Activated CD4-positive, alpha-beta T cell treated with anti-CD3 and anti-CD28 coated beads, Interleukin-2, Interleukin-4, amounts not matched to agents 100 ng/mL and 50 ng/mL, durations not matched to agents 16 hours and 8 hours (primary cell): ENCODE measurements around the gene ELAVL4.

Source experiments
- DNase-seq: peaks from one replicate; pipeline ENCODE4 v3.0.0-alpha.2; 2020; ENCODE audit warnings: low spot score

The ELAVL4 gene

DNA sequence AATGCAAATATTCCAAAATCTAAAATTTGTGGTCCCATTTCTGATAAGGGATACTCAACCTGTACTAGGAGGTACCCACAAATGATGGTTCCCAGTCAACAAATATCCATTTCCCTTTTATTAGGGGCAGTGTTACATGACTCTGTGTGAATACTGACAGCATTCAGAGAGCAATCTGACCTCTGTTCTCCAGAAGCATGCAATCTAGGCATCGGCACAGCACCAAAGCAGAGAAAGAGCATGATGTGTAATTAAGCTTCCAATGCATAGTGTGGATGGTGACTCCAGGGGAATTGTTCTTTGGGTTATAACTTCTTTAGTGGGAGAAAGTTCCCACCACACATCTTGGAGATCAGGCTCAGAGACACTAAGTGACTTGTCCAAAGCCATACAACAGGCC, 71.6 kb downstream of the ELAVL4 start:
- DNase-seq = no peak

DNA sequence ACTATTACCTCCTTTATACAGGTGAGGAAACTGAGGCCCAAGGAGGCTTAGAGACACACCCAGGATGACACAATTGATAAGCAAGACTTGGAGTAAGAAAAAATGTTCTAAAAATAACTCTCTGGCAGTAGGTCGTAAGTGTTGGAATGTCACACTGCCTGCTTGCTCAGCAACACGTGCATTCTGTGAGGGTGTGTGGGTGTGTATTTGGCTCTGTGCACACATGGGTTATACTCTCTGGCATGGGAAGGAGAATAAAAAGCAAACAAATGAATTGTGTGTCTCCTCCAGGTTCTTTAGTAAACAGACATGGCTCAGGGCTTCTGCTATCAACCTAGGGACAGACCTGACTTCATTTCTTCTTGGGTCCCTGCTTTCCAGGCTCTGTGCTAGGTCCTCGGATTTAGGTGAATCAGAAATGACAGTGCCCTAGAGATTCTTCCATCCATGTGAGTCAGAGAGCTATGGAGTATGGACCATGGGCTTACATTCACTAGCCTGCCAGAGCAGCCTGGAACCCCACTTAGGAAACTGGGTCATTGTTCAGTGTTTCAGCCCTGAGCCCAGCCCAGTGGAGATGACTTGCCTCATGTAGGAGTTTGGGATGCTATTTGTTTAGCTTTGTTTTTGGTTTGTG, 72.4 kb downstream of the ELAVL4 start:
- DNase-seq = no peak

DNA sequence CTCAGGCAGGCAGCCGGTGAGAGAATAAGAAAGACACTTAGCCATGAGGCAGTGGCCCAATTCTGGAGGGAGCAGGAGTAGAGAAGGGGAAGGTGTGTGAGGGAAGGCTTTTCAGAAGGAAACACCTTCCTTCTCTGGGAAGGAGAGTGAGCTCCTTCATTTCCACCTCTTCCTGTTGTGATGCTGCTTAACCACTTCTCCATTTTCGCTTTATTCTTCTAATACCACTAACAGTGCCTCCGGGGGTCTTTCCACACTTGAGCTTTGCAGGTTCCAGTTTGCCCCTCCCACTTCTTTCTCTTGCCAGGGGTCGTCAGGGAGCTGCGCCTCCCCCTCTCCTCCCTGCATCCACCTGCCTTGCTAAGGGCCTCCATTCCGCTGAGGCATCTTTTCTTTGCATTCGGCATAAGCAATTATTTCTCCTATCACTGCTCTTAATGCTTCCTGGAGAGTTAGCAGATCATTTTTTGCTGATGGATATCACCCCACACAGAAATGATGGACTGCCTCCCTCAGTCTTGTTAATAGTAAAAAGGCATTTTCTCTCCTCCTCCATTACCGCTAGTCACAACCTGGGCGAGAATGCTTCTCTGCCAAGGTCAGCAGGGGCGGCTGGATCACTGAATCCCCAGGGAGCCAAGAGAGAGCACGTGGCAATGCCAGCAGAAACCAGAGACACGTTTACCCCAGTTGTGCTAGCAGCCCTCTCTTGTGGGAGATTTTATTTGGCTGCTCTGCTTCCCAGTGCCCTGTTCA, 74.8 kb downstream of the ELAVL4 start:
- no peak for DNase-seq

DNA sequence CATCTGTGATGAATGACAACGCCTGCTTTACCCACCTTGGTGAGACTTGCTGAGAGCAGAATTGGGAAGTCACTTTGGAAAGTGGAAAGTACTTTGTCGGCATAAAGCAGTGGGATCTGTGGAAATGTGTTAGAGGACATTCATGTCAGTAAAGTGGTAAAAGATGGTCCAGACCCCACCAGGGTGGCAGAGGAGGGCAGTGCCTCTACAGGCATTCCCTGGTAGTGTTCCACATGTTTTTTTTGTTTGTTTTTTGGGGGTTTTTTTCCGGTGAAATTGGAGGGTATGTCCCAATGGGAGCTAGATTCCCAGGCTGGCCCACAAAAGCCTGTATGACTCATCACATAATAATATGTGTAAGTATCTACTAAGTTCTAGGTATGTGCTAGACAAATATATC, 80.6 kb downstream of the ELAVL4 start:
- DNase-seq = no peak

DNA sequence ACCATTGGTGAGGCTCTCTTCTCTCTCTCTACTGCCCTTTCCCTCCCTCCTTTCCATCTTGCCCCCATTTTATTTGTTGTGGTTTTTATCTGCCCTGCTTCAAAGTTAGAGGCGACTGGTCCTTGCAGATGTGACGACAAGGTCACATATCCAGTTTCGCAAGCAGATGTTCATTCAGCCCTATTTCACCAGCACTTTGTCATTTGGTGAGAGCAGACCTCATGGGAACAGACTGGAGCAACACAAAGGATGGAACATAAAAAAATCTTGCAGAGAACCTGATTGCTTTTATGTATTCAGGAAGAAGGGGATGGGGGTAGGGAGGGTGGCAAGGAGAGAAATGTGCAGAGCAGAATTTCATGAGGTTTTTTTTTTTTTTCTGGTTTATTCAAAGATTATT, 84.3 kb downstream of the ELAVL4 start:
- no peak for DNase-seq

DNA sequence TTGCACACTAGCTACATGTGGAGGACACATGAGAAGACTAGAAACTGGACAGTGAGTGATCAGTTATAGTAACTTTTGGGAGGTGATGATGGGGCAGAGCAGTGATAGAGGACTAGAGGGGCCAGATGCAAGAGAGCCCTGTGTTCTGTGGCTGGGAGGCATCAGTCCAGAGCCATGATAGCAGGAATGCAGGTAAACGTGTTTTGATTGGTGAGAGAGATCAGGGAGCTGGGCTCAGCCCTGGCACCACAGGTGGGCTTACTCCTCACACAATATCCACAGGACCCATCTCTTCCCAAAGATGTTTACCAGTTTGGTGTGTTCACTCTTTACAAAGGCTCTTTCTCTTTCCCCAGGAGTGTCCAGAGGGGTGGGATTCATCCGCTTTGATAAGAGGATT, 86.5 kb downstream of the ELAVL4 start:
- no peak for DNase-seq

DNA sequence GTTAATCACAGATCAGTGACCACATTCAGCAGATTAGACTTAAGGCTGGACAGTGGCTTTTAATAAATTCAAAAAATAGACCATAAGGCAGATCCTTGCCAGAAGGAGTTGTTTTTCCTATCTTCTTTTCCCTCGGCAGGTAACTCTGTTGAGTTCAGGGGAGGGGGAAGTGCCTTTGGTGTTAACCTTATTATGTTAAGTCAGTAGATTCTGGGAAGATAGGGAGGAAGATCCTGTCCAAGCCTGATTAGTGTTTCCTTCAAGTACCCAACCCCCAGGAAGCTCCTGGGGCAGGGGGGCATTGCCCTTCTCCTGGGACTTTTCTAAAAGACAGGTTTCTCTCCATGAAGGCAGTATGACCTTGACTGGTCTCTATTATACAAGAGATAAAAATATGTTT, 87.4 kb downstream of the ELAVL4 start:
- DNase-seq = no peak

DNA sequence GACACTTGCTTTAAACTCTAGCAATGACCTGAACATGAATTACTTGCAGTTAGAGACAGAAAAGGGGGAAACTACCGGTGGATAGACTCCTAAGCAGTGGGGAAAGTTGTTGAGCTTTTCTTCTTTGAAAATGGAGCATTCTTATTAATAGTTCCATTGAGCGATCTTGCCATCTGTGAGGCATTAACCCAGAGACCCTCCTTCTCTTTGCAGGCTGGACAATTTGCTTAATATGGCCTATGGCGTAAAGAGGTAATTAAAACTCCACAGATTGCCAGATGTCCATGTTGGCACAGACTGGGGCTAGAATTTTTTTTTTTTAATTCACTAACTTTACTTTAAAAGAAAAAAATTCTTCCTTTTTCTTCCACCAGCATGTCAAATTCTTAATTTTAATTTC, 88.5 kb downstream of the ELAVL4 start:
- no peak for DNase-seq

DNA sequence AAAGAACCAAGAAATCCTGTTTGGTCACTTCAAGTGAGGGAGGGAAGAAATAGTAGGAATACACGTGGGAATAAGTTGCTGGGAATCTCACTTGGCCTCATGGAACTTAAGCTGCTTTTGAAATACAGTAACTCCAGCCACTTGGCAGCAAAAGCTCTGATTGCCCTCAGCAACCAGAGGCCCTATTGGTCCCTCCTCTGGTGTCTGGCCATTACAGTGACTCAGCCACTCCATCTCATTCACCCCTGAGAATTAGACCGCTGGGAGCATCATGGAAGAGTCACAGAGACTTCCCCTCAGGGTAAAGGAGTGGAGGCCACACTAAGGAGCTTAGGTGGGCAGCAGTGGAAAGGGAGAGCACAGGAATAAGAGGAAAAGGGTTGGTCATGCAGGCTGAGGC, 99.6 kb downstream of the ELAVL4 start:
- DNase-seq = no peak

DNA sequence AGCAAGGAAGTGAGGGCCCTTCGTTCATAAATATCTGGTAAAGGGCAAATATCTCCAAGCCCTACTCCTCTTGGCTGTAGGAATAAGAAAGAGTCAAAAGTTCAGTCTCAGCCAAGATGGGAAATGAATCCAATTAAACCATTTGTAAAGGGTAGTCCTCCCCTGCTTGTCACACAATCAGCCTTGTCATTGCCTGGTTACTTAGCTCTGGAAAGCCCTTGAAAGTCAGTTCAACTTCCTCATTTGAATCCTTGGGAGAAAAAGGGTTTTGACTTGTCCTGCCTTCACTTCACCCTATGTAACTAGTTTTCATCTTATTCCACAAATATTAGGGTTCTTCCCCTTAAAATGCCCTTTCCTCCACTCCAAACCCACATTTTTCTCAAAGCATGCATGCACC, 100.0 kb downstream of the ELAVL4 start:
- no peak for DNase-seq

DNA sequence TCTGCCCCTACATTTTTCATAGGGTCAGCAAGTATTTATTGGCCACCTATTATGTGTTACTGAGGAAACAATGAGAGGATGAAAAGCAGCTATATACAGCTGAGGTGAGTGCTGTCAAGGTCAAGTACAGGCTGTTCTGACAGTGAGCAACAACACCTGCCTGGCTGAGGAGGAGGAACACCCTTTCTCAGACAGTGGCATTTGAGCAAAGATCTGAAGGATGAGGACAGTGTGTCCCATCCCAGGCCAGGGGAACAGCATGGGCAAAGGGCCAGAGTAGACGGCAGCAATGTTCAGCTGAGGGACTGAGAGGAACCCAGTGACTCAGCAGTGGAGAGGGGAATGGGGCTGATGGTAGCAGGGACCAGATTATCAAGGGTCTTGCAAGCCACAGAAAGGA, 101.0 kb downstream of the ELAVL4 start:
- no peak for DNase-seq

DNA sequence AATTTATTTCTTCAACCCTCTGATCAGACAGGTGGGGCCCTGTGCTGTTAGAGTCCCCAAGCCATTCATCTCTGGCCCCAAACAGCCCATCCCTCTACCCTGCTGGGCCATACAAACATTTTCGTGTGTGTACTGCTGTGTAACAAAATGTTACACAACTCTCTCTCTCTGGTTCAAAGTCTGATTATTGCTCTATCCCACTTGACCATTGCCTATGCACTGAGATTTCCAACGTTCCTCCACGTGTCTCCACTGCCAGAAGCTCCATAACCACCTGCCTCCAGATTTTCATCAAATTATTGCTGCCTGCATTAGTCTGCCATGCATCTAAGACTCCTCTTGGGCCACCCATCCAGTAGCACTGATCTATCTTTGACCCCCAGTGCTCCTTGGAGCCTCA, 104.8 kb downstream of the ELAVL4 start:
- DNase-seq = no peak

DNA sequence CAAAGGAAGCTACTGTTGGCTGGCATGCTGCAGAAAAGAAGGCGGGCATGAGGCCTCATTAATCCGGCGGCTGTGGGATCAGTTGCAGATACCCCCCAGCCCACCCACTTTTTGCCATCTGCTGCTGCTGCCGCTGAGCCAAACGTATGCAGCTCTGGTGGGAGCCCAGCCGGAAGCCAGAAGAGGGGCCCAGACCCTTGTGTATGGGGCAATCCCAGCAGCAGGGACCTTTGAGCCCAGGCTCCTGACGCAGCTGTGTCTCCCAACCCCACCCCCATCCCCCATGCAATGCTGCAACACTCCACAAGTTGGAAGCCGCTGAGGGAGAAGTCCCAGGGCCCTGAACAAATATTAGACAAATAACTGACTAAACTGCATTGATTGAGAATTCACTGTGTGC, 106.0 kb downstream of the ELAVL4 start:
- DNase-seq = no peak

DNA sequence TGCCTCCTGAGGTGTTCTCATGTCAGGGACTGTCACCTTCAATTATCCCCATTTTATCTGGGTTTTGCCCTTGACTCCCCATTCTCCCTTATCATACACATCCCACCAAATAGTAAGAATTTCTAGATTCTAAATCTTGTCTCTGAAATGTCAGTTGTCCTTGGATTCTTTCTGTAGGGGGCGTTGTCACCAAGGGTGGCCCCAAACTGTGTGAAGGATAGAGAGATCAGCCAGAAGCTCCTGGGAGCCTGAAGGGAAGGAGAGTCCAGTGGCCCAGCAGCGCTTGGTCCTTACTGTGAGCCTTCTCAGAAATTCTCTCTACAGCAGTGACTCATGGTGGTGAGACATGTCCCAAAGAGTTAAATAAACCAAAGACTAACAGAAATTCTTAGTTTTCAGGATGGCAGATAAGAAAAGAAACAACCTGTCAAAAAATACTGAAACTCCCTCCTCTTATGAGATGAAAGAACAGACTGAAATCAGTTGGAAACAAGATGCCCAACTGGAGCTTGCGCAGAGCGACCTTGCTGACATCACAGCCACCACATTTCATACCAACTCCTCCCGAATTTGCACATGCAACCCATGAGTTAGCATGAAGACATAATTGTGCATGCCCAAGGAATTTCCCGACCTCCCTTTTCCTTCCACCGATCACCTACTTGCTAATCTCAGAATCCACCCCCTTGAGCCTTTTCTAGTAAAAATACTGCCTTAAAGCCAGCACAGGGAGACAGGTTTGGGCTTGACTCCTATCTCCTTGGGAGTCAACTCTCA, 109.8 kb downstream of the ELAVL4 start:
- no peak for DNase-seq

DNA sequence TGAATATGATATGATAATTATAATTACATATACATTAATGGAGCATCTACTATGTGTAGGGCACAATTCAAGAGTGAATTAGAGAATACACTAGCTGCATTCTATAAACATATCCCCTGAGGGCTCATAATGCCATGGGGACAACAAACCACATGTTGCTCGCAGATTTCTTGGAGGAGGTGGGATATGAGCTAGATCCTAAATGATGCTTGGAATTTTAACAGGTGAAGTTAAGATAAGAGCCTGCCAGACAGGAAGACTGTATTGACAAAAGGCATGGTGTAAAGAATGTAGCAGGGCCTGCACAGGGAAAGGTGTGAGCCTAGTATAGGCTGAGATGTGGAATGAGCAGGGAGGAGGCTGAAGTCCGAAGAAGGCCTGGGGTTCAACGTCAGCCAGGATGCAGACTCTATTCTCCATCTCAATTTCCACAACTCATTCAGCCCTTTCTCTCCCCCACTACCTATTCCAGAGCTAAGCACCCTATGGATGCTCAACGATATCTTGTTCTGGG, 120.2 kb downstream of the ELAVL4 start:
- DNase-seq = no peak

DNA sequence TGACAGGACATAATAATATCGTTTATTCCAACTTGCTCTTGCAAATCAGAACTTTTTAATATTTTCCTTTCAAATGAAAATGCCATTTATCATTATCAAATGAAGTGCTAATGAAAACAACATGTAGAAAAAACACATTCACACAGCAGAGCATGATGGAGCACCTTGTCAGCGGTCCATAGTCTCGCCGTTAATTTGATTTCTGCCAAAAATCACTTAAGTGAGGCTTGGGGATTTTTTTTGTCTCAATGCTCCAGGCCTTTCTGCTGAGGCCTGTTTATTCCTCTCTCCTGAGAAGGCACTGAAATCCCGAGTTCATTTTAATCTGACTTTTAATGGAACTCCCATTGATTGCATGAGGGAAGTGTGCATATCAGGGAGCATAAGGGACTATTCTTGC, 122.5 kb downstream of the ELAVL4 start:
- no peak for DNase-seq

DNA sequence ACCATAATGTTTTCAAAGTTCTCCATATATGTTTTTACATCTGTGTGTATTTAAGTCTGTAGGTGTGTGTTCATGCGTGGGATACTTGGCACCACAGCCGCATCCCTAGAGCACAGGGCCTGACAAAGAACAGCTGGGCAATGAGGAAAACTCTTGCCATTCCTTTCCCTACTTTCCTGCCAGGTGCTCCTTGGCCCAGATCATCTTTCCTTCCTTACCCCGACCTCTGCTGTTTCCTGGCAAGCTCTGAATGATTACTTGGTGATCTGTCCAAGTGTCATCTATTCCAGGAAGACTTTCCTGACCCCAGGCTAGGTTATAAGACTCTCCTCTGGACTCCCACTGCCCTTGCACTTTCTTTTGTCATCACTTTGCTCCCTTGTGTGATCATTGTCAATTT, 123.6 kb downstream of the ELAVL4 start:
- no peak for DNase-seq

DNA sequence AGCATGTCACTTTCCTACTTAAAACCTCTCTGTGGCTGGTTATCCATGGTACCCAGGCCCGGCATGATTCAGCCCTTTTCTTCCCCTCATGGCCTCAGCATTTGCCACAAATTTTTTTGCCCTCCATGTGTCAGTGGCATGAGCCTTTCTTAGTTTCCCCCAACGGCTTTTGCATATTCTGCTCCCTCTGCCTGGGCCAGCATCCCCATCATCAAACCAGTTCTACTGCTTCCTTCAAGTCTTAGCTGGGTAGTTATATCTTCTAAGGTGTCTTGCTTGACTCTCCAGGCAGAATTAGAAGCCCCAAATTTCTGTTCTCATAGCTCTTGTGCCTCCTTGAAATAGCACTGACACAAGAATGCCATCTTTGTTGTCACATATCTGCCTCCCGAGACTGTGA, 127.9 kb downstream of the ELAVL4 start:
- no peak for DNase-seq

DNA sequence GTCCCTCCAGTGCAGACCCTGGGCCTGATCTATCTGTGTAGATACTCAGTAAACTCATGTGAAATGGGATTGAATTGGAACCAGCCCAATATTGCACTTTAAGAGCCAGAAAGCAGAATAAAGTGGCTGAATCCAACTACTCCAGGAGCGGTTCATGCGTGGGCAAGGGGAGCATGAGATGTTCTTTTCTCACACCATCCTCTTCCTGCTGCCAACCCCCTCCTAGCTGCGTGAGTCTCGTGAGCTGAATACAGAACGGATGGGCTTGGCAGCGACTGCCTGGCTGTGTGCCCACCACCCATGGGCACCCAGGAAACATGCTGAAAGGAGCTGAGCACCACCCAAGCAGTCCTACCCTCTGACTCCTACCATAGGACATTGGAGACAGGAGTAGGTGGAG, 128.3 kb downstream of the ELAVL4 start:
- DNase-seq = no peak

DNA sequence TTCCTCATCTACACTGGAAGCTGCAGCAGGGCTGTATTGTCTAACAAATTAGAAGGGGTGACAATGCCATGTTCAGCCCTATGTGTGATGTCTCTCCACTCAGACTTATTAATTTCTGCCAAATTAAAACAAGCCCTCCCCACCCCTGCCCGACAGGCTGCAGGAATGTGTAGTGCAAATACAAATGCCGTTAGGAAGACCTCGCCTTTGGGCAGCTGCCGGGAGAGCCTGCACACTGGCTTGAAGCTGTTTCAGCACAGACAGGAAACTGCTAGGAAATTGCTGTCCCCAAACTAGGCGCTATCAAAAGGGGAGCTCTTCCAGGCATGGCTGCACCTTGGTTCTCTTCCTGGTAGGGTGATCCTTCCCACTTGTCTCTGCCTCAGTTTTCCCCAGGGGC, 135.2 kb downstream of the ELAVL4 start:
- DNase-seq = no peak

DNA sequence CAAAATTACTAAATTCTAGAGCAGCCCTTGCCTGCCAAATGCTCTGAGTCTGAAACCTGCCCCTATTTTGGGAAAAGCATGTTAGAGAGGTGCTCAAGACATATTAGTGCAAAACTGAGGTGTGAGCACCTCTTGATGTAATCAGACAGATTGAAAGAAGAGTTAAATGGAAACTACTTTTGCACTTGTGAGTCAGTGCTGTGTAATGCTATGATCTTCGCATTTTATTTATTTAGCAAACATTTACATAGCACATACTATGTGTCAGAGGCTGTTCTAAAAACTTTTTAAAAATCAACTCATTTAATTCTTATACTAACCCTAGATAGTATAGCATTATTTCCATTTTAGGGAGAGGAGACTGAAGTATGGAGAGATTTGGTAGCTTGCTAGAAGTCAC, 138.1 kb downstream of the ELAVL4 start:
- DNase-seq = no peak

DNA sequence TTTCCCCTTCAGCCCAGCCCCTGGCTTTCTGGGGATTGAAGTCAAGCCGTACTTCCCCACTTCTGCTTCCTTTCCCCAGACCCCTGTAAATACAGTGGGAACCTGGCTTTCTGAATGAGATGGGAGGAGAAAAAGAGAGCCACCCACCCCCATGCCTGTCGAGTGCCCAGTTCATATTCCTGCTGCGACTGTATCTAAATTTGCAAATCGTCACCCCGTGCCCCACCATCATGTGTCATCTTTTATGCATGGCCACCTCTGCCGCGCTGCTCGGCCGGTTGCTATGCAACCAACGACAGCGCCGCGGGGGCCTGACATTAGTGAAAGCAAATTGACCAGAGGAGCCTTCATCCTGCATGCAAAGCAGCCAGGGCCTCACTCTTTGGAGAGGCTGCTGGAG, 143.0 kb downstream of the ELAVL4 start:
- DNase-seq = no peak

DNA sequence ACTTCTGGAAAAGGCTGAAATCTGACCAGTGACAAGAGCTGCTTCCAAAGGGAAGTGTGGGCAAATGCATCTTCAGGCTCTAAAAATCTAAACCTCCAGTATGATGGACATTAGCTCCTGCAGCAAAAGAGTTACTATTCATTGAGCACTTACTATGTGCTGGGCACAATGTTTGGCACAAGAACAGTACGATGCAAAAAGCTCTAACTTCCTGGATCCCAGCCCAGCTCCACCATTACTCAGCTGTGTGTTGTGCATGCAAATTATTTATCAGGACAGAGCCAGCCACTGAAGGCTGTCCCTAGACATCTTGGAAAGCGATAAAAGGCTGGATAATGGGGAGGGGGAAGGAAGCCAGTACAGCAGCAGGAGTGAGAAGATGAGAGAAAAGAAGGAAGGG, 143.5 kb downstream of the ELAVL4 start:
- DNase-seq = no peak
